HEK293T (cell line): ENCODE measurements around the gene SUPT4H1.

Experiments
- BHLHE40 ChIP-seq: fragments of 450-650 bp; IDR thresholded peaks from 2 replicates; pipeline ENCODE4 v1.6.1; 2016; ENCODE audit warnings: mild to moderate bottlenecking, moderate library complexity, borderline replicate concordance
- ELF4 ChIP-seq: fragments of 450-650 bp; IDR thresholded peaks from 2 replicates; pipeline ENCODE4 v1.6.1; 2017; ENCODE audit warnings: antibody characterized with exemption
- FOXA1 ChIP-seq: fragments of 450-650 bp; IDR thresholded peaks from 2 replicates; pipeline ENCODE4 v1.6.1; 2016; ENCODE audit warnings: mild to moderate bottlenecking
- FOXM1 ChIP-seq: fragments of 450-650 bp; IDR thresholded peaks from 2 replicates; pipeline ENCODE4 v1.6.1; 2017; ENCODE audit warnings: mild to moderate bottlenecking, borderline replicate concordance
- LEF1 ChIP-seq: fragments of 450-650 bp; IDR thresholded peaks from 2 replicates; pipeline ENCODE4 v1.6.1; 2017; ENCODE audit warnings: mild to moderate bottlenecking, borderline replicate concordance
- PKNOX1 ChIP-seq: fragments of 450-650 bp; IDR thresholded peaks from 2 replicates; pipeline ENCODE4 v1.6.1; 2016
- SP1 ChIP-seq: fragments of 450-650 bp; IDR thresholded peaks from 2 replicates; pipeline ENCODE4 v1.6.1; 2017
- SUZ12 ChIP-seq: fragments of 450-650 bp; IDR thresholded peaks from 2 replicates; pipeline ENCODE4 v1.6.1; 2016; ENCODE audit warnings: mild to moderate bottlenecking
- TARDBP ChIP-seq: fragments of 450-650 bp; IDR thresholded peaks from 2 replicates; pipeline ENCODE4 v1.6.1; 2016

DNA sequence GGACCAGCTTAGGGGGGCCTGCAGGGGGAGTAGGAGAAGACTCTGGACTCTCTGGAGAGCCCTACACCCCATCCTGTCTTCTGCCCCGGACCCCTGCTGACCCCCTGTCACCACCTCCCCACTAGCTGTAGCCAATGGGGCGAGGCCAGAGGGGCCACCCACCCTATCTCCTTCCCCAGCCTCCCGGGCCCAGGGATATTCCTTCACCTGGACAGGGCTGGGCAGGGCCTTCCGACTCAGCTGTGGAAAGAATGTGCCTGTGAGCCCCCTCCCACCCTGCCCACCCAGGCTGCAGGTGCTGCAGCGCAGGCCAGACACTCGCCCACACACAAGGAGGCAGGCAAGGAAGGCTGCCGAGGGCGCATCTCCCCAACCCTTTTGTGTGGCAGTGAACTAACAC is 46.4 kb downstream of the SUPT4H1 start:
- TF ChIP-seq SP1 (no peak), TARDBP (no peak), BHLHE40 (no peak), FOXA1 (no peak), FOXM1 (no peak), SUZ12 (no peak), ELF4 (no peak), LEF1 (no peak), PKNOX1 (no peak)
